Measurements from ENCODE around the gene UNK. TPM values are rescaled to one million over a fixed set of nuclear protein-coding genes. Genes with fewer than 3 reads are reported as not detected.
A peak's percentile ranks its signal among the peaks of the same experiment; 100 is the strongest.

UNK gene
- total and polyA plus RNA-seq, 9 of the 15 experiments (the other 6 are each of a cell fraction or from before 2014, with no cell fraction given), result 12.8 to 38.6 (median 24.8) TPM

GRCh38 chr17:75842411-75842810 is 57.8 kb downstream of the UNK start:
- POLR2A ChIA-PET, result interaction anchor here (1.9 to 8.5 kb wide), 4 partner anchors 8 to 66 kb away, joined by 9 to 145 read pairs (median 56); partner anchors contain the start of gene WBP2
- Histone ChIP-seq H3K4me3 (peak overlapping the region; percentile 69; the same call in 1 of the 2 replicates), H4K20me1 (replicated peaks; ENCODE audit: control insufficient read depth, insufficient read depth, low read length) (no peaks in the 10 kb centered on the region), H3K27me3 (ENCODE audit: control insufficient read depth in 2 of 2, insufficient read depth in 2 of 2, low read length in 2 of 2) (no peaks in the 10 kb centered on the region), H3K9me3 (replicated peaks; ENCODE audit: control insufficient read depth, insufficient read depth, low read depth, low read length) (no peaks in the 10 kb centered on the region), H3K36me3 (ENCODE audit: control insufficient read depth, insufficient read depth, low read length) (peaks cover 59% of the 10 kb centered on the region; the same call in 2 of the 3 replicates), H3K27ac (ENCODE audit: extremely low read depth, low read depth, low read length) (peak overlapping the region; percentile 95; the same call in 2 of the 3 replicates), H2AFZ (ENCODE audit: low read depth, low read length) (no peak overlapping the region), H3K4me2 (ENCODE audit: insufficient read depth, low read length) (peak overlapping the region; percentile 99), H3K9ac (ENCODE audit: insufficient read depth in 1 of 2, low read depth in 2 of 2, low read length in 2 of 2) (peak overlapping the region; percentile 95 to 98), H3K79me2 (ENCODE audit: control insufficient read depth, insufficient read depth, low read length) (peaks cover 50% of the 10 kb centered on the region), H3K4me1 (replicated peaks in 1 of 2; ENCODE audit: control insufficient read depth in 2 of 2, insufficient read depth in 2 of 2, low read length in 2 of 2) (peaks cover 24 to 73% of the 10 kb centered on the region in 2 experiments), H3K9me1 (ENCODE audit: control insufficient read depth, insufficient read depth, low read length) (no peaks in the 10 kb centered on the region)
- in situ Hi-C loops (cut with MboI) (no loop called here), intact Hi-C loops (cut with micrococcal nuclease) (no loop called here)
- no TSS peak for BruUV-seq (replicated peaks)
- DNase-seq (ENCODE audit: extremely low read depth in 1 of 4, low spot score in 3 of 4) (no peak), ATAC-seq (no peak), FAIRE-seq (no peak)
- WGBS (ENCODE audit: insufficient coverage, low coverage, missing lambda C conversion rate), result 75% methylated on average over 10 of the region's 18 CpGs
- CTCF ChIA-PET (ENCODE audit: low intra/inter-chr PET ratio), result no interaction called here
- no peak for TF ChIP-seq TCFL5 (CRISPR knock-in tag; conservative IDR thresholded peaks at IDR 0.05)
- no peak for TF ChIP-seq NR2F6 (CRISPR knock-in tag; IDR thresholded peaks at IDR 0.05)
- TF ChIP-seq ZKSCAN1 (IDR thresholded peaks at IDR 0.05; ENCODE audit: low read depth, low read length), result no peak
- TF ChIP-seq SRSF7 (optimal IDR thresholded peaks at IDR 0.05; ENCODE audit: low read depth, low read length), result no peak
- no peak for TF ChIP-seq NR2C2 (CRISPR knock-in tag; IDR thresholded peaks at IDR 0.05)
- TF ChIP-seq NR2C2 (tag; IDR thresholded peaks at IDR 0.05), result no peak
- no peak for TF ChIP-seq HDAC6 (IDR thresholded peaks at IDR 0.05; ENCODE audit: low read depth, low read length)
- TF ChIP-seq PRDM10 (IDR thresholded peaks at IDR 0.05; ENCODE audit: partially characterized antibody), result no peak
- TF ChIP-seq SOX6 (IDR thresholded peaks at IDR 0.05), result no peak
- TF ChIP-seq, protein P1, sequence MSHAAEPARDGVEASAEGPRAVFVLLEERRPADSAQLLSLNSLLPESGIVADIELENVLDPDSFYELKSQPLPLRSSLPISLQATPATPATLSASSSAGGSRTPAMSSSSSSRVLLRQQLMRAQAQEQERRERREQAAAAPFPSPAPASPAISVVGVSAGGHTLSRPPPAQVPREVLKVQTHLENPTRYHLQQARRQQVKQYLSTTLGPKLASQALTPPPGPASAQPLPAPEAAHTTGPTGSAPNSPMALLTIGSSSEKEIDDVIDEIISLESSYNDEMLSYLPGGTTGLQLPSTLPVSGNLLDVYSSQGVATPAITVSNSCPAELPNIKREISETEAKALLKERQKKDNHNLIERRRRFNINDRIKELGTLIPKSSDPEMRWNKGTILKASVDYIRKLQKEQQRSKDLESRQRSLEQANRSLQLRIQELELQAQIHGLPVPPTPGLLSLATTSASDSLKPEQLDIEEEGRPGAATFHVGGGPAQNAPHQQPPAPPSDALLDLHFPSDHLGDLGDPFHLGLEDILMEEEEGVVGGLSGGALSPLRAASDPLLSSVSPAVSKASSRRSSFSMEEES (CRISPR knock-in tag; IDR thresholded peaks at IDR 0.05), result no peak
- TF ChIP-seq NCOA6 (IDR thresholded peaks at IDR 0.05), result no peak
- TF ChIP-seq ZNF384 (IDR thresholded peaks at IDR 0.05; ENCODE audit: low read depth, low read length), result no peak
- no peak for TF ChIP-seq ZBTB34 (CRISPR knock-in tag; IDR thresholded peaks at IDR 0.05)
- no peak for TF ChIP-seq PCBP2 (IDR thresholded peaks at IDR 0.05; ENCODE audit: low read depth, low read length, poor library complexity, severe bottlenecking)
- TF ChIP-seq MIER1 (IDR thresholded peaks at IDR 0.05; ENCODE audit: low read depth), result no peak
- TF ChIP-seq RBM17 (IDR thresholded peaks at IDR 0.05; ENCODE audit: borderline replicate concordance, low read depth, low read length), result no peak
- peak; percentile 63 for TF ChIP-seq RBFOX2 (IDR thresholded peaks at IDR 0.05; ENCODE audit: low read depth, low read length)
- TF ChIP-seq POLR2G (IDR thresholded peaks at IDR 0.05; ENCODE audit: low read depth, low read length), result peak; percentile 59
